Activated T-cell treated with anti-CD3 and anti-CD28 coated beads for 24 hours (primary cell): Measurements from ENCODE around the gene SHB.

ENCODE experiments used
- DNase-seq: peaks from one replicate; pipeline ENCODE4 v3.0.0-alpha.2; 2020; ENCODE audit warnings: low read depth

The SHB gene

DNA sequence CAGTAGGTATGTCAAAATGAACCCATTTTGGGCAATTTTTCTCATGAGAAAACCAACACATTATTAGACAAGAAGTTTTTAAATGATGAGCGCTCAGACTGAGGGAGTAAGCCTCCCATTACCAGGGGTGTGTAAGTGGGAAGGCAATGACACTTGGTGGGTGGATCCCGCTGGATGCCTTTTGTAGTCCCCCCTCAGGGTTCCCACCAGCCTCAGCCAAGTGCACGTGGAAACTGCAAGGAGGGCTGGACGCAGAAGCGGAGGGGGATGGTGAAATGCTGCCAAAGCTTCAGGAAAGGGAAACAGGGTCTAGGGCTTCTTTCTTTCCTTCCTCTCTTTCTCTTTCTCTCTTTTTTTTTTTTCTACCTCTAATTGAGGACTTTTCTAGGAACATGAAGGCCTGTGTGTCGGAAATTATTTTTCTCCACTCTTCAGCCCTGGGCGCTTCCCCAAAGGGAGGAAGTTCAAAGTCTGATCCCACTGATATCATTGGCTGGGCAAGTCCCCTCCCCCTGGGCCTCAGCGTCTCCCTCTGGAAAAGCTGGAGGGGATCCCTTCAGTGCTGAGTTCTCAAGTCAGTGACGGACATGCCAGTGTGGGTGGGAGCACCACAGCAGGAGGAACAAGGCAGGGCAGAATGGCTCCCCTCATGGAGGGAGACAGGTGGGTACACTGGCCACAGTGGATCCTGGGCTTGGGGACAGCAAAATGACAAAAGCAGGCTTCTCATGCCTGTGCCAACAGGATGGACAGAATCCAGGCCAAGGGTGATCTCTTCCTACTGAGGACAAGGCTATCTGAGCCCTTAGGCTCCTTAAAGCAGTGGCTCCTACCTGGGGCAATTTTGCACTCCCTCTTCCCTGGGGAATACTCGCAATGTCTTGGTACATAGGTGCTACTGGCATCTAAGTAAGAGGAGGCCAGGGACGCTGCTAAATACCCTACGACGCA, 141.2 kb downstream of the SHB start:
- no peak for DNase-seq

DNA sequence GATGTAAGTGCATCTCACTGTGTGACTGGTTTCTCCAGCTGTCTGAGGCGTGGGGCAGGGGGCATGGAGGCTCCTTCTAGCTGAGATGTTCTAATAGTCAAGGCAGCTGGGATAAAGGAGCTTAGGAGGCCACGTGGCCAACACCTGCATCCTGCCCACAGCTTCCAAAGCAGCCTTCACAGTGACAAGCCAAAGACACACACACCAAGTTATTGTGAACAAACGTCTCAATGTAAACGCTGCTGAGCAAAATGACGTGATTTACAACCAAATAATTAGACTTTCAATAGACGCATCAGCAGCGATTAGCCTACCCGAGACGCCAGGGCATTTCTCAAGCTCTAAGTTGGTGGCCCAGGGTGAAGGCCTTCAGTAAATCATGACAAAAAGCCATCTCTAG, 141.9 kb downstream of the SHB start:
- DNase-seq: no peak

DNA sequence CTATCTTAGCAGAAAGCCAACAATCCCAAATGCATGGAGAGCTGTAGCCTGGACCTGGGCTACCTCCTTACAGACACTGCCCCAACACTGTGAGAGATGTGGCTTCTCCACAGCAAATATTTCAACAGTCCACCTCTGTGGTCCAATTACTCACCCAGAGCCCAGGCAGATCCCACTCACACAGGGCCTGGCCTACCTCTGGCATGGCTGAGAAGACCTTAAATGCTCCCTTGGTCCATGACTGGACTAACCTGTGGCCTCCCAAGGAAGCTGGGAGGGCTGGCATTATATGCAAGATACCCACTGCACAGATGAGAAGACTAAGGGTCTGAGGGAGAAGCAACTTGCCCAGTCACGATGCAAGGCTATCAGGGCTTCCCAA, 142.3 kb downstream of the SHB start:
- no peak for DNase-seq

DNA sequence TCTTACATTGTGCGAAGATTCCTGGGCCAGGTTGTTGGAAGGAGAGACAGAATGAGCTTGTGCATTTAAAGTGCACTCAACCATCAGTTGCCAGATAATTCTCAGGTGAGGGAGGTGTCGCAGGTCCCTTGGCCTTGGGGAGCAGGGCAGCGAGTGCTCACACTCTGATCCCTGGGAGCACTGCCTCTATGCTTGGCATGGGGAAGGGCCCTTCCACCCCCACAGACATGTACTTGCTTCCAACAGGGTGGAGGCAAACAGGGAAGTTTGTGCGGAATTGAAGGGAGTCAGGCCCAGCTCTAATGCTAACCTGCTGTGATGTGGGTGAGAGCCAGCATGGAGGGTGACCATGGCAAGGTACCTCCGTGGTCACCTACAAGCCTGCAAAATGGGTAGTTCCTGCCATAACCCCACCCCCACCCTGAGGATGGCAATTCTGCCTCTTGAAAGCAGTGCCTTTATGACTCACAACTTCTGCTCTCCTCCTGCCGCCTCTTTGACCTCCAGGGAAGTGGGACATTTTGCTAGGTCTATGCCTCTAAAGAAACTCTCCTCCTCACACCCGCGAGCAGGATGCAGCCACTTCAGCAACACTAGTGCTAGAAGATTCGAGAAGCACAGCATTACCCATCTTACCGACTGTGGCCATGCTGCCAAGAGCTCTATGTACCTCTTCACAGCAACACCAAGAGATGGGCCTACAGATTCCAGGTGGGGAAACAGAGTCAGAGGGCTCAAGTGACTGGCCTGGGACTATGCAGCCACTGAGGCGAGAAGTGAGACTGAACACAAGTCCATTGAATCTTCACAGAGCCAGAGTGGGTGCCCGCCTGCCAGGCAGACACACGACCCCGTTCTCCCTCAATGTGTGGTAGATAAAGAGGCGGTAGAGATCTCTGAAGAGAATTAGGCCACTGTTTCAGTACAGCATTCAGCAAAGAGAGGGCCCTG, 143.0 kb downstream of the SHB start:
- no peak for DNase-seq

DNA sequence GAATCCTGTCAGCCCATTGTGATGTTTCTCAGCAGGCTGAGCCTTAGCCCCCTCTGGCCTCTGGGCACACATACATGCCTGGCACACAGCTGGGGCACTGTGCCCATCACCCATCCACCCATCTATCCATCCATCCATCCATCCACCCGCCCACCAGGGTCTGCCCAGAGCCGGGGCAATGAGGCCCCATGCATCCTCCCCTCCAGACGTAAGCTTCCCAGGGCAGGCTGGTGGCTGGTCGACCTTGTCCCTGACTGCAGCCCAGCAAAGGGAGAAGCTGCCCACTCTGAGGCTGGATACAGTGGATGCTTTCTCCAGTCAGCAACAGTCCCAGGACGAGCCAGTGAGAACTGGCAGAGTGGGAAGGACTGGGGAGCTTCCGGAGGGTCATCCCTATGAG, 144.0 kb downstream of the SHB start:
- no peak for DNase-seq

DNA sequence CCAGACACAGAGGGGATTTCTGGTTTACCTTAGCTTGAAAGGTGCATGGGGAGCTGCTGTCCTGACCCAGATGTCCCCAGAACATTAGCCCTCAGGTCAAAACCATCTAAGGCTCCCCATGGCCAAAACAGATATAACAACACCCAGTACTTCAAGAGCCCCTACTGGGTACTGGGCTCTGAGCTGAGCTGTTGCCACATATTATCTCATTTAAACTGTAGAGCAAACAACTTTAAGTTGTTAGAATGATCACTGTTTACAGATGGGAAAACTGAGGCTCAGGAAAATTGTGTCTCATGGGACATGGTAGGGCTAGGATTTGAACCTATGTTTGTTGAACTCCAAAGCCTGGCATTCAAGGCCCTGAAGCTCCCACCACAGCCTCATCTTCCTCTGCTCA, 144.5 kb downstream of the SHB start:
- DNase-seq: no peak

DNA sequence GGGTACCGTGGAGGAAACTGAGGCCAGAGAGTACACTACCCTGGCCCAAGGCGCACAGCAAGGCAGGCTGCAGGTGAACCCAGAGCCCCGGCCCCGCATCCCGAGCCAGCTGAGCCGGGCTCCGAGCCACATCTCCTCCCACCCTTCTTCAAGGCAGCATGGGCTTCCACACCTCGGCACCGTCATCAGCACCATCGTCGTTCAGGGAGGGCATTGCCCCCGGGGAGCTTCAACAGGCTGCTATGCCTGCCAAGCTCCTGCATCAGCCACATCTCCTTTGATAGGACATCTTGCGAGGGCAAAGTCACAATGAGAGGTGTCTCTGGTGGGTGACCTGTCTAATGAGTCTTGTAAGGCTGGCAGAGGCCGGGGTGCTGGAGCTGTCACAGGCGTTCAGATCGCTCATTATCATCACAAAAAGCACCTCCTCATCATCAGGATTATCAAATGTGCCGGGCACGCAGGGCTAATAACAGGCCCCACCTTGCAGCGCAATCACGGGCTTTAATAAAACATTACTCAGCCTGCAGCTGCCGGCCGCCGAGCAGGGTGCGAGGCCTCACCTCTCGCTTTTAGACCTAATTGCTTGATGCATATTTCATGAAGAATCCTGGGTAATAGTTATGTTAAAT, 145.1 kb downstream of the SHB start:
- DNase-seq: no peak

DNA sequence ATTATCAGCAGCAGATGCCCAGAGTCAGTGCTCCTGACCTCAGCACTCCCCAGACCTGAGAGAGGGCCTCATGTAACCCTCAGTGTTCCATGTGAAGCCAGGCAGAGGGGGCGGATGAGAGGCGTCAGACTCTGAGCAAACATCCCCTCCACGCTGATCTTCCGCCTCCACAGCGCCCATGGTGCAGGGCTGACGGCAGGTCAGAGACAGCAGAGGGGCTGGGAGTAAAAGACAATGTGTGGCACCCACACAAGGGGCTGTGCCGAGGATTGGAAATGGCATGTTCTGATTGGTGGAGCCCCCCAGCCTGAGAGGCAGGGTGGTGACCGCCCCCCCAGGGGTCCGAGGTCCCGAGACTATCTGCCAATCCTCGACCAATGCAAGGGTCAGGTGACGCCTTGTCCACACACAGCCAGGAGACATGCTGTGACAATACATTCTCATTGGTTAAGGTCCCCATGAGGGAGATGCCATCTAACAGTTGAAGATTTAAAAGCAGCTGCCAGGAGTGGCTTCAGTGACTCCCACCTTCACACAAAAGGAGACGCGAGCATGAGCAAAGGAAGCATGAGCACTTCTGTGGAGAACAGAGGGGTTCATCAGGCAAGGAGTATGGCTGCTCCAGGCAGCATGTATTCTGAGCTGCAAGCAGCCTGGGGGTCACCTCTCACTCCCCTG, 145.8 kb downstream of the SHB start:
- DNase-seq: no peak

DNA sequence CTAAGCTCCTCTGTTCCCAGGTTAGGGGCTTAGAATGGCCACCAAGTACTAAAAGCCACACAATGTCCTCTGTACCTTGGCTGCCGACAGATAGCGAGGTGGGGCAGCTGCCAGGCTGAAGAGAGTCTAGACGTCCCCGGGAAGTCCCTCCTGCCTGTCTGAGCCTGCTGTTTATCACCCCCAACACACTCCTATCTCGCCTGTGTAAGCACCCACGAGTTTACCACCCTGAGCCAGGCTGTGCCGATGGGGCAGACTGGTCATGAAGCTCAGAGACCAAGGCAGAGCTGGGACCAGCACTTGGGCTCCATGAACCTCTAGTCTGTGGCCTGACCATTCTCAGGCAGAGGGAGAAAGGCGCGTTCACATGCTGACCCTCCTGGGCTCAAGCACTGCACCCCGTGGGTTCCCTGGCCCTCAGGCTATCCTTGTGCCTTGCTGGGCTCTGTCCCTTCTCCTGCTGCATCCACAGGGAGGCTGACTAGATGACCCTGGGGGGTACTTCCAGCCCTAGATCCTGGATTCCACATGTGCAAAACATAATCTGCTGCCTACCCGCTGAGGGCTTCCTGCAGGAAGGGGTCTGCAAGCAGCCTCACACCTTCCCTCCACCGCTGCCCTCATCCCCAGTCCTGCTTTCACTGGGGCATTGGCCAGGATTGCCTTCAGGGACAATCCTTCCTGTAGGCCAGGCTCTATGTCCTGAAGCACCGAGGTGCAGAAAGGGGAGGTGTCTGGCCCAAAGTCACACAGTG, 146.5 kb downstream of the SHB start:
- DNase-seq: no peak

DNA sequence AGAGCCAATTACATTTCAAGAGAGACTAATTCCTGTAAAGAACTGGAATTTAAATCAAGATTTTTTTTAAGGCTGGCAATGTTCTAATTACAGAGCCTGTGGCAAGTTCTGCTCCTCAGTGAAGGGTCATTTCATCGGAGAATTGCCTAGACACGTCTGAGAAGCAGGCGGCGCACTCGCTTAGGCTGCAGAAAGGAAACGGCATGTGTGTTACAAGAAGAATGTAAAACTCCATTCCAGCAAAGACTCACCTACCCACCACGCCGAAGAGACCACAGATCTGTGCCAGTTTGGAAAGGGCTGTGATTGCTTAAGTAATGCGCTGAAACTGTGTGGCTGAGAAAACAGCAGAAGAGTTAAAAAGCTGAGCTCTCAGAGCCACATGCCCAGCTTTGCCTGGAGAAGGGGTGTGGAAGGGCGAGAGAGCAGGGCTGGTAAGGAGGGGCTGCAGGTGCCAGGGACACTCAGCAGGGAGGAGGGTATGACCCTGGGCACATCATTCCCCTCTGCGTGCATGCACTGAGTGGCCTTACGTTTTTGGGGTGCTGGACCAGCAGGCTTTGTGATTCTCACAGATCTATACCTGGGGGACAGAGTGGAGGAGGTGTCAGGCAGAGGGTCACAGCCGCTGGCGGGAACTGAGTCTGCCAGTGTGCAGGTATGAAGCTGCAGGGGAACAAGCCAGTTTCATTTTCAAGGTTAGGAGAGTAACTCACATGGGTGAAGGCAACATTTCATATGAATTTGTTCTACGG, 147.3 kb downstream of the SHB start:
- no peak for DNase-seq

DNA sequence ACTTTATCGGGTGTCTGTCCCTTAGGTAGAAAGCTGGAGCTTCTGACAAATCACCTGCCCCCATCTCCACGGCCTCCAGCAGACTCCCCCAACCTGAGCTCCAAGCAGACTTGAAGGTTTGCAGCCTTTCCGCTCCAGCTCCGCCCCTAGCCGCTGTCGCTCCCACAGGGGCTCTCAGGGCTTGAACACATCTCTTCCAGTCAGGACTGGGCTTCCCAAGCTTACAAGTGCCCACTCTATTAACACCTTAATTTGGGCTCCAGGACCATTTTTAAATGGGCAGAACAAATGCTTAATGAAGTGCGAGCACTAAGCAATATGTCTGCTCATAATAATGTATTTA, 147.9 kb downstream of the SHB start:
- no peak for DNase-seq

DNA sequence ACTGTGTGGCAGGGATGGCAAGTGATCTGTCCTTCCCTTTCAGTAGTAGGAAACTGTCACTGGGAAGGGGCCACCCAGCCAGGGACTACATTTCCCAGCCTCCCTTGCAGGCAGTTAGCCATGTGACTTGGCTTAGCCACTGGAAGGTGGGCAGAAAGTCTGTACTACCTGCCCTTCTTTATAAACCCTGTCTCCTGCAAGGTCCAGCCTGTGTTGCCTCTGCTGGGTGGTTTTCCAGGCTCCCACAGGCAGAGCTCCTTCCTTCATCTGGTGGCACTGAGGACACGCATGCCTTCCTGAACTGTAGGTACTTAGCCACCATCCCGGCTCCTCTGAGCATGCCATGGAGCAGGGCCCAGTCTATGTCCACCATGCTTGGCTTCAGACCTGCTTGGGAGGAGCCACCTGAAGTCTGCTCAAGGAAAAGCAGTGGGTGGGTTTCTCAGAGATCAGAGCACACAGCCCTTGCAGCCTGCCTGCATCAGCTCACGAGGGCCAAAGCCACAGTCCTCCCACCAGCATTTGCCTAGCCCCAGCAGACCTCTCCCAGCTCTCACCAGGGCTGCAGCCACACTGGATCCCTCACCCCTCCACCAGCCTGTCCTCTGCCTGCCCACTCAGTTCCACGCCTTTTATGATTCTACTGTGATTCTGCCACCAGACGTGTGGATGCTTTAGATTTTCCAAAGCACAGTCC, 148.4 kb downstream of the SHB start:
- no peak for DNase-seq

DNA sequence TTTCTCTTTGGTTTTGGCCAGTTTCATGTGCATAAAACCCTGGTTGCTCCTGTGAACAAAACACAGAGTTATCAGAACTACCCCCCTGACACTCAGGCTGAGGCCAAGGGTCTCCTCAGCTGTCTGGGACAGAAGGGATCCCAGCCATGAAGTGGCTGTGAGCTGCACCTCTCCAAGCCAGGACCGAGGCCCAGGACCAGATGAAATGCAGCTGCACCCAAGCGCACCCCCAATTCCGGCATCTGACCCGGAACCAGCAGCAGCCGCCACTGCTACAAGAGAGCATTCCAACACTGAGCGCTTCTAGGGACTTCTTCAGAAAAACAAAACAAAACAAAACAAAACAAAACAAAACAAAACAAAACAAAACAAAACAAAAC, 149.1 kb downstream of the SHB start:
- DNase-seq: no peak

DNA sequence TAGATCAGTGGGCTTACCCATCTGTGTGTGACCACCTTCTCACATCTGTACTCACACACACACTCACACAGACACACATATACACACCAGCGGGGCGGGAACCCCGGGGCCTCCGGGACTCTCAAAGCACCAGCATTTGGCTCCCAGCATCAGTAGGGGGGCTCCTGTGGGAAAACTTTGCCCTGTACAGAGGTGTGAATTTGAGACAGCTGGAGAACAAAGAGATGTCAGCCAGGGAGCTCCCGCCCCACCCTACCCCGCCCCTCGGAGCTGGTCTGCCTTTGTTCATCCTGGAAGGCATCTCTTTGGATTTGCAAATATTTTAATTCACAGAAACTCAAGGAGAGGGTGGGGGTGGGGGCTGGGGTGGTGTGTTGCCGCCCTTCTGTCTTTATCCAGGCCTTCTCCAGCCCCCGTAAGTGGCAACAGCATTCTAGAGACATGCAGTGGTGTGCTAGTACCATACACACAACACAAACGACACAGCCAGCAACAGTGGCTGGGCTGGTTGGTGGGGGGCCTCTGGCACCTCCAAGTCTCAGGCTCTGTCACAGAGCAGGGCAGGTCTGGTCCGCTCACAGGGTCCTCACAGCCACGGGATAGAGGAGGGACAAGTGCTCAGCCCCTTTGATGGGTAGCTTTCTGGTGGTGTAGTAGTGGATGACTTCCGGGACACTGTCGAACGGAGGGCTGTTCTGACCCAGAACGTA, 149.6 kb downstream of the SHB start:
- DNase-seq: no peak

DNA sequence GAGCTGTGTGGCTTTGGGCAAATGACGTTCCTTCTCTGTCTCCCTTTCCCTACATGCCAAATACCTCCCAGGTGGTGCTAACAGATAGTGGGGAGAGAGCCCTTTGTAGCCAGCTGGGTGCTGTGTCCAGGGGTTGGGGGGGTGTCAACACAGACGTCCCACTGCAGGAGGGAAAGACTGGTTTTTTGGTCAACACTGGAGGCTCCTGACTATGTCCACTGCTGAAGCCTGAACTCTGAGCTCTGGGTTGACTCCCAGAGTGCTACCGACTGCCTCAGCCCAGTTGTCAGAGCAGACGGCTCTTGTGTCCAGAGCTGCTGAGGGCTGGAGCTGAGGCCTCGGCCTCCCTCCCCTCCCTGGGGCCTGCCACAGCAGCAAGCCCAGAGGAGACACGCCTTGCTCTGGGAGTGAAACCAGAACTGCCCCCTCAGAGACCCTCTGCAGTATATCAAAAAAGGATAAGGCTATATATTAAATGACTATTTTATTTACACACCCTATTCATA, 150.3 kb downstream of the SHB start:
- DNase-seq: no peak

DNA sequence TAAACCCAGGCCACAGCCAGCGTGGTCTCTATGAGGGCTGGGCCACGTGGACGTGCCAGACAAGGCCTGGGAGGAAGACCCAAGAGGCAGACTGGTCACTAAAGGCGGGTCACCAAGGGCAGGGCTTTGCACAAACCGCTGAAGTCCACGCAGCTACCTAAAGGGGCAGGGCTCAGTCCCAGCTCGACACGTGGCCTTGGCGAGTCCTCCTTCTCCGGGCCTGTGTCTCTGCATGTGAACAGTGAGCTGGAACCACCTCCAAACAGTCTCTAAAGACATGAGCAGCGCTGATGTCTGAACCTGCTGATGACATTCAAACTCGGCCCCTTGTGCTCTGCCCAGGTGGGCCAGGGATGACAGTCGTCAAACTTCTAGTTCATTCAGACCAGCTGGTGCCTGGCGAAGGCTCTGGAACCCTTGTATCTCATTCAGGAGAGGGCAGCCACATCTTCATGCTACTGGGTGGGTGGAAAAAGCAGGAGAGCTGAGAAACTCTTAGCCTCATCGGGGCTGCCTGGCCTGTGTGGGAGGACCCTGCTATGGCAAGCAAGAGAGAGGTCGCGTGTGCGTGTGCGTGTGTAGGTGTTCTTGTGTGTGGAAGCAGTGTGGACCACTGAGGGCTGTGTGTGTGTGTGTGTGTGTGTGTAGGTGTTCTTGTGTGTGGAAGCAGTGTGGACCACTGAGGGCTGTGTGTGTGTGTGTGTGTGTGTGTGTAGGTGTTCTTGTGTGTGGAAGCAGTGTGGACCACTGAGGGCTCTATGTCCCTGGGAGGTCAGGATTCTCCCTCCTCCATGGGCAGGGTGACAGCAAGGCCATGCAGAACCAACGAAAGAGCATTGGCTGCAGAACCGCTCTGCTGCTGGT, 151.0 kb downstream of the SHB start:
- no peak for DNase-seq

DNA sequence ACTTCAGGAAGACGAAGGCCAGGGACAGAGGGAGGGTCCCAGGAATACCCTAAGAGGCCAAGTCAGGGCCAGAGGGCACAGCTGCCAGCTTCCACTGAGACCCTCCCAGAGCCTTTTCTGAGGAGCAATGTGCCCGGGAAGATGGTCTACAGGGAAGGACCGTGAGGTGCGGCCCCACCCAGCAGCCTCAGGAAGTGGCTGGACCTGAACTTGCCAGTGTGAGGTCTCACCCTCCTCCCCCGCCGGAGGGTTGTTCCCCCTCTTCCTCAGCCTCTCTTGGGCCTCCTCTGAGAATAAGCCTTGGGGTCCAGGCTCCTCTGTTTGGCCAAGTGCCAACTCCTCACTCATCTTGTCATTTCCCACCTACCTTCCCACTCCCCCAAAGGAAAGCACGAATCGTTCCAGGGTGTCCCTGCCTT, 151.7 kb downstream of the SHB start:
- DNase-seq: no peak
